ENCODE data around the gene LRRC45.

Gene LRRC45

GRCh38 chr17:82004517-82005455, 18.3 kb upstream of the LRRC45 start:
- Histone ChIP-seq H3K27ac (ENCODE audit: low read length) (no peak overlapping the region), H3K27me3 (ENCODE audit: control insufficient read depth, insufficient read depth, low read length) (no peaks in the 10 kb centered on the region), H3K9me3 (ENCODE audit: control insufficient read depth, low read depth, low read length) (no peaks in the 10 kb centered on the region), H3K36me3 (ENCODE audit: control insufficient read depth, low read depth, low read length) (no peaks in the 10 kb centered on the region), H3K9ac (ENCODE audit: low read length) (no peak overlapping the region), H3K4me3 (ENCODE audit: low read length) (no peak overlapping the region), H3K4me1 (ENCODE audit: control insufficient read depth, low read depth, low read length) (no peaks in the 10 kb centered on the region)

GRCh38 chr17:82005701-82006348, 17.3 kb upstream of the LRRC45 start:
- H3K4me1 ChIP-seq (ENCODE audit: control insufficient read depth, low read depth, low read length): no peaks in the 10 kb centered on the region
- no peak overlapping the region for H3K9ac ChIP-seq (ENCODE audit: low read length)
- no peak overlapping the region for H3K27ac ChIP-seq (ENCODE audit: low read length)
- H3K4me3 ChIP-seq (ENCODE audit: low read length): no peak overlapping the region
- no peaks in the 10 kb centered on the region for H3K9me3 ChIP-seq (ENCODE audit: control insufficient read depth, low read depth, low read length)
- H3K36me3 ChIP-seq (ENCODE audit: control insufficient read depth, low read depth, low read length): no peaks in the 10 kb centered on the region
- no peaks in the 10 kb centered on the region for H3K27me3 ChIP-seq (ENCODE audit: control insufficient read depth, insufficient read depth, low read length)

GRCh38 chr17:82006468-82007227, 16.5 kb upstream of the LRRC45 start:
- H3K9me3 ChIP-seq (ENCODE audit: control insufficient read depth, low read depth, low read length): no peaks in the 10 kb centered on the region
- H3K36me3 ChIP-seq (ENCODE audit: control insufficient read depth, low read depth, low read length): no peaks in the 10 kb centered on the region
- H3K27me3 ChIP-seq (ENCODE audit: control insufficient read depth, insufficient read depth, low read length): no peaks in the 10 kb centered on the region
- H3K27ac ChIP-seq (ENCODE audit: low read length): no peak overlapping the region
- no peaks in the 10 kb centered on the region for H3K4me1 ChIP-seq (ENCODE audit: control insufficient read depth, low read depth, low read length)
- no peak overlapping the region for H3K4me3 ChIP-seq (ENCODE audit: low read length)
- no peak overlapping the region for H3K9ac ChIP-seq (ENCODE audit: low read length)

GRCh38 chr17:82007228-82007494, 15.9 kb upstream of the LRRC45 start:
- Histone ChIP-seq H3K36me3 (ENCODE audit: control insufficient read depth, low read depth, low read length) (no peaks in the 10 kb centered on the region), H3K27me3 (ENCODE audit: control insufficient read depth, insufficient read depth, low read length) (no peaks in the 10 kb centered on the region), H3K4me3 (ENCODE audit: low read length) (no peak overlapping the region), H3K4me1 (ENCODE audit: control insufficient read depth, low read depth, low read length) (no peaks in the 10 kb centered on the region), H3K27ac (ENCODE audit: low read length) (no peak overlapping the region), H3K9ac (ENCODE audit: low read length) (no peak overlapping the region), H3K9me3 (ENCODE audit: control insufficient read depth, low read depth, low read length) (no peaks in the 10 kb centered on the region)

GRCh38 chr17:82007495-82008257, 15.4 kb upstream of the LRRC45 start:
- Histone ChIP-seq H3K4me1 (ENCODE audit: control insufficient read depth, low read depth, low read length) (no peaks in the 10 kb centered on the region), H3K27ac (ENCODE audit: low read length) (no peak overlapping the region), H3K36me3 (ENCODE audit: control insufficient read depth, low read depth, low read length) (no peaks in the 10 kb centered on the region), H3K27me3 (ENCODE audit: control insufficient read depth, insufficient read depth, low read length) (no peaks in the 10 kb centered on the region), H3K9ac (ENCODE audit: low read length) (no peak overlapping the region), H3K9me3 (ENCODE audit: control insufficient read depth, low read depth, low read length) (no peaks in the 10 kb centered on the region), H3K4me3 (ENCODE audit: low read length) (no peak overlapping the region)

GRCh38 chr17:82008258-82008940, 14.7 kb upstream of the LRRC45 start:
- H3K36me3 ChIP-seq (ENCODE audit: control insufficient read depth, low read depth, low read length): no peaks in the 10 kb centered on the region
- H3K4me3 ChIP-seq (ENCODE audit: low read length): no peak overlapping the region
- H3K9ac ChIP-seq (ENCODE audit: low read length): no peak overlapping the region
- no peak overlapping the region for H3K27ac ChIP-seq (ENCODE audit: low read length)
- H3K4me1 ChIP-seq (ENCODE audit: control insufficient read depth, low read depth, low read length): no peaks in the 10 kb centered on the region
- H3K27me3 ChIP-seq (ENCODE audit: control insufficient read depth, insufficient read depth, low read length): no peaks in the 10 kb centered on the region
- H3K9me3 ChIP-seq (ENCODE audit: control insufficient read depth, low read depth, low read length): no peaks in the 10 kb centered on the region

- no peak overlapping the region for H3K4me3 ChIP-seq (ENCODE audit: low read length)
- H3K9ac ChIP-seq (ENCODE audit: low read length): no peak overlapping the region
- H3K27me3 ChIP-seq (ENCODE audit: control insufficient read depth, insufficient read depth, low read length): no peaks in the 10 kb centered on the region
- no peaks in the 10 kb centered on the region for H3K9me3 ChIP-seq (ENCODE audit: control insufficient read depth, low read depth, low read length)
- H3K36me3 ChIP-seq (ENCODE audit: control insufficient read depth, low read depth, low read length): no peaks in the 10 kb centered on the region
- H3K27ac ChIP-seq (ENCODE audit: low read length): no peak overlapping the region
- H3K4me1 ChIP-seq (ENCODE audit: control insufficient read depth, low read depth, low read length): no peaks in the 10 kb centered on the region
Observed at GRCh38 chr17:82008941-82009405, 14.1 kb upstream of the LRRC45 start.

GRCh38 chr17:82009413-82009812, 13.7 kb upstream of the LRRC45 start:
- Histone ChIP-seq H3K4me1 (ENCODE audit: control insufficient read depth, low read depth, low read length) (no peaks in the 10 kb centered on the region), H3K36me3 (ENCODE audit: control insufficient read depth, low read depth, low read length) (no peaks in the 10 kb centered on the region), H3K9ac (ENCODE audit: low read length) (no peak overlapping the region), H3K27me3 (ENCODE audit: control insufficient read depth, insufficient read depth, low read length) (no peaks in the 10 kb centered on the region), H3K27ac (ENCODE audit: low read length) (no peak overlapping the region), H3K9me3 (ENCODE audit: control insufficient read depth, low read depth, low read length) (no peaks in the 10 kb centered on the region), H3K4me3 (ENCODE audit: low read length) (no peak overlapping the region)

GRCh38 chr17:82010575-82011525, 12.3 kb upstream of the LRRC45 start:
- Histone ChIP-seq H3K27me3 (ENCODE audit: control insufficient read depth, insufficient read depth, low read length) (no peaks in the 10 kb centered on the region), H3K4me1 (ENCODE audit: control insufficient read depth, low read depth, low read length) (no peaks in the 10 kb centered on the region), H3K27ac (ENCODE audit: low read length) (no peak overlapping the region), H3K9ac (ENCODE audit: low read length) (no peak overlapping the region), H3K4me3 (ENCODE audit: low read length) (no peak overlapping the region), H3K9me3 (ENCODE audit: control insufficient read depth, low read depth, low read length) (no peaks in the 10 kb centered on the region), H3K36me3 (ENCODE audit: control insufficient read depth, low read depth, low read length) (no peaks in the 10 kb centered on the region)

- H3K27ac ChIP-seq (ENCODE audit: low read length): no peak overlapping the region
- no peaks in the 10 kb centered on the region for H3K27me3 ChIP-seq (ENCODE audit: control insufficient read depth, insufficient read depth, low read length)
- no peak overlapping the region for H3K9ac ChIP-seq (ENCODE audit: low read length)
- H3K9me3 ChIP-seq (ENCODE audit: control insufficient read depth, low read depth, low read length): no peaks in the 10 kb centered on the region
- no peak overlapping the region for H3K4me3 ChIP-seq (ENCODE audit: low read length)
- H3K4me1 ChIP-seq (ENCODE audit: control insufficient read depth, low read depth, low read length): no peaks in the 10 kb centered on the region
- no peaks in the 10 kb centered on the region for H3K36me3 ChIP-seq (ENCODE audit: control insufficient read depth, low read depth, low read length)
Observed at GRCh38 chr17:82011617-82012187, 11.4 kb upstream of the LRRC45 start.

All from iPS-18a (cell line).